COLO668 (cell line): Measurements from ENCODE around the gene OPRD1.
"Not testable (repeated sequence)": the region's sequence is repeated elsewhere in the genome, so short reads cannot be mapped to it uniquely, and the experiment has no call there.

Source experiments
- DNase-seq: peaks from one replicate; lab custom pipeline; 2025; ENCODE audit not compliant: unreplicated experiment; lab: John Stamatoyannopoulos, UW

OPRD1 gene

DNA sequence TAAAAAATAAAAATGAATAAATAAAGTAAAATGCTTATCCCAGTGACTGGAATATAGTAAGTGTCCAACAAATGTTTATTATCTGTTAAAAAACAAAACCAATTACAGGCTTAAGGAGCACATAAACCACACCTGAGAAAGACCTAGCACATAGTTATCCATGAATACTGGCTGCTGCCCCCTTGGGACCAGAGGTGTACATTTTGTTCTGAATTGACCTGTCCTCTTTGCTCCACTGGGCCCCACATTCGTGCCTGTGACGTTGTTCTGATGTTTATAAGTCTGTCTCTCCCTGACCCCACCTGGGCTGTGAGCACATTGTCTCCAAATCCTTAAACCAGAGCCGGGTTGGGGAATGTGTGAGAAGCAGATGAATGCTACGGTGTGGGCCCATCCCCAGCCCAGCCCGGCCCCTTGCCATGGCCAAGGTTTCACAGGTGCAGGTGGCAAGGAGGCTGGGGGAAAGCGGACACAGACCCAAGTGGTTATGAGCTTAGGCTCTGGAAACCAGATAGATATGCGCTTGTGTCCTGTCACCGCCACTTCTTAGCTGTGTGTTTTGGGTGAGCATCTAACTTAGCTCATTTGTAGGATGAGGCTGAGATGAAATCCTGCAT is 29.1 kb downstream of the OPRD1 start:
- no peak for DNase-seq

DNA sequence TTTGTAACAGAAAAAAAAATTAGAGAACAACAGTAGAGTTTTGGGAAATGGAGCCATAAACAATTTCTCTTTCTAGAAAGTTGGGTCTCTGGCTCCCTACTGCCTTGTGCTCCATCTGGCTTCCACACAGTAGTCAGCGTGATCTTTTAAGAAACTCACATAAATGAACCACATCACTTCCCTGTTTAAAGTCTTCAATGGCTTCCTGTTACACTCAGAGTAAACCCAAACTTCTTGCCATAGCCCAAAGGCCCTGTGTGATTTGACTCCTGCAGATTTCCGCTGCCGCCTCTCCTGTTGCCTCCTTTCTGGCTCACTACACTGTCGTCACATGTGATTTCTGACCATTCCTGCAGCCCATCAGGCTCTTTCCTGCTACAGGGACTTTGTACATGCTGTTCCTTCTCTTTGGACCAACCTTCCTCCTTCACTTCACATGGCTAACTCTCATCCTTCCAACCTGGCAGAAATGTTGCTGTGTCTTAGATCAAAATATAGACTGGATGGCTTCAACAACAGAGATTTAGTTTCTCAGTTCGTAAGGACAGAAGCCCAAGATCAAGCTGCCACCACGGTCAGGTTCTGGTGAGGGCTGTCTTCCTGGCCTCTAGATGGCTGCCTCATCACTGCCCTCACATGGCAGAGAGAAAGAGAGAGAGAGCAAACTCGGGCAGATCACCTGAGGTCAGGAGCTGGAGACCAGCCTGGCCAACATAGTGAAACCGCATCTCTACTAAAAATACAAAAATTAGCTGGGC is 34.0 kb downstream of the OPRD1 start:
- DNase-seq, result peak; percentile 38

DNA sequence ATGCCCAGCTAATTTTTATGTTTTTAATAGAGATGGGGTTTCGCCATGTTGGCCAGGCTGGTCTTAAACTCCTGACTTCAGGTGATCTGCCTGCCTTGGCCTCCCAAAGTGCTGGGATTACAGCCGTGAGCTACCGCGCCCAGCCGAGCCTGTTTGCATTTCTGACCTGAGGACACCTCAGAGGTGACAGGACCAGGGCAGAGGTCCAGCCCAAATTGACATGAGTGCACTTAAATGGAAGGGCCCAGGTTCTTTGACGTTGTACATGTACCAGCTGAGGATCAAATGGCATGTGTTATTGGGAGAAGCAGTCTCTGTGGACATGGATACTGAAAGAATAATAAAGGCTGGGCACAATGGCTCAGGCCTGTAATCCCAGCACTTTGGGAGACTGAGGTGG is 35.2 kb downstream of the OPRD1 start:
- not testable (repeated sequence) for DNase-seq

GRCh38 chr1:28848416-28848815 is 36.4 kb downstream of the OPRD1 start:
- DNase-seq, result no peak

DNA sequence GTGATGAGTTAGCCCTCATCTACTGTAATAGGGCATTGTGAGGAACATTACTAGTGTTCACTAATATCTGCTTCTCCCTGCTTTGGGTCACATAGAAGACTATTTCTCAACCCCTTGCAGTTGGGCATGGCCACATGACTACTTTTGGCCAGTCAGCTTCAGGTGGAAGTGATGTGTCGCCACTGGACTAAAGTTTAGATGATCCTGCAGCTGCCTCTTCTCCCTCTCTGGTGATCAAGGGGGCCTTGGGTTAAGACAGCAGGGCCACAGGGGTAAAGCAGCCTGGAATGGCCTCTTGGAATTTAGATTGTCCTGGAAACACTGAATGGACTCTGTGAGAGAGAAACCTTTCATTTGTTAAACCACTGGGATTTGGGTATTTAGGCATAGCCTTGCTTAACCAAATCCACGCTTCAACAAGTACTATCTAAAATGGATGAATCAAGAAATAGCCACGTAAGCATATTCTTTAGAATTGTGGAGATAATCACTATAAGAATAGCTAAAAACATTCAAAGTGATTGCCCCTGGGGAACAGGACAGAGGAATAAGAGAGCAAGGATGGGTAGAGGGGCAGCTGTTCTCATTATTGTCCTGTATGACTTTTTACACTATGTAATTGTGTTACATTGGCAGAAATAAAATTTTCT is 41.2 kb downstream of the OPRD1 start:
- DNase-seq, result no peak

DNA sequence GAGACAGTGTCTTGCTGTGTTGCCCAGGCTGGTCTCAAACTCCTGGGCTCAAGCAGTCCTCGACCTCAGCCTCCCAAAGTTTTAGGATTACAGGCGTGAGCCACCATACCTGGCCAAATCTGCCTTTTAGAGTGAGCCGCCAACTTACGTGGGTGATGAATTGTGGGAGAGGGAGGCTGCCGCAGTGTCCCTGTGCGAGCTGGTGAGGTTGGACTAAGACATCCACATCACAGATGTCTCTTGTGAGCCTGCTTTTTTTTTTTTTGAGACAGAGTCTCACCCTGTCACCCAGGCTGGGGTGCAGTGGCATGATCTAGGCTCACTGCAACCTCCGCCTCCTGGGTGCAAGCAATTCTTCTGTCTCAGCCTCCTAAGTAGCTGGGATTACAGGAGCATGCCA is 42.4 kb downstream of the OPRD1 start:
- DNase-seq, result not testable (repeated sequence)

DNA sequence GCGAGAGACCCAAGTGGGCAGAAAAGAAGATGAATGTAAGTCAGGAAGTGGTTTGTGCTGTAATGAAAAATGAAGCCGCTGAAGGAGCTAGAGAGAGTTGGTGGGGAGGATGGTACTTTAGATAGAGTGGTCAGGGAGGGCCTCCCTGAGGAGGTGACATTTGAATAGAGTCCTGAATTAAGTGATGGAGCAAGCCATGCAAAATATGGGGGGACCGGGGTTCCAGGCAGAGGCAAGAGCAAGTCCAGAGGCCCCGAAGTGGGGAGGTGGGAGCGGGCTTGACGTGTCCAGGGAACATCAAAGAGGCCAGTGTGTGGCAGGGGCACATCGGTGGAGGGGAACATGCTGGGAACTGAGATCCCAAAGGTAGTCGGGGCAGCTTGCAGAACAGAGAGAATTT is 43.1 kb downstream of the OPRD1 start:
- DNase-seq, result no peak

DNA sequence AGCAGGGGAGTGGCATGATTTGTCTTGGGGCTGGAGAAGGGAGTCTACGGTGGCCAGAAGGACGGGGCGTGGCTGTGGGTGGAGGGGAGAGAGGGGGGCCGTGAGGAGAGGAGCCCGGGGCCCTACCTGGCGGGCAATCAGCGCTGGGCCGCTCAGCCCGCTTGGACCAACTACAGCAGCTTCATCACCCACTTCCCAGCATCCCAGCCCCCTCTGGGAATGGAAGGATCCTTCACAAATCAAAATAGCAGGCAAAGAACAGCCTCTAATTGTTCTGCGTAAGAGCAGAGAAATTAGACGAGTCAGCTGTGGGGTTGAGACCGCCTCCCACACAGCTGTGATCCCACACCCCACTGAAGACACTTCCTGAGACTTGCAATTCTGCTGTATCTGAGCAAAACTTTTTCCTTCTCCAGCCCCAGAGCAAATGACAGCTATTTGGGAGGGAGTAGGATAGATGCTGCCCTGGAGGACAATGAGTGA is 43.5 kb downstream of the OPRD1 start:
- DNase-seq, result no peak

DNA sequence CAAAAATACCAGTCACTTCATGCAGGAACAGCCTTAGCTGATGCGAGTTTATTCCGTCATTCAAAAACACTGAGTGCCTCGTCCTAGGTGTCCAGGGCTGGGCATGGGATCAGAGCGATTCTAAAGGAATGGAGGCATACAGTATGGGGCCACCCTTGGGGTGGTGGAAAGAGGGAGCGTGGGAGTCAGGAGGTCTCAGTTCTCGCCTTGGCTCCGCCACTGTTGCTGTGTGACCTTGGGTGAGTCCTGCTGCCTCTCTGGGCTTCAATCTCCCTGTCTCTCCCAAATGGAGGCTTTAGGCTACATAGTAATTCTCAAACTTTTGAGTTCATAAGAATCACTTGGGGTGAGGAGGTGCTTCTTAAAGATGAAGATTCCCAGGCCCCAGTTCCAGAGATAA is 44.0 kb downstream of the OPRD1 start:
- DNase-seq, result no peak

DNA sequence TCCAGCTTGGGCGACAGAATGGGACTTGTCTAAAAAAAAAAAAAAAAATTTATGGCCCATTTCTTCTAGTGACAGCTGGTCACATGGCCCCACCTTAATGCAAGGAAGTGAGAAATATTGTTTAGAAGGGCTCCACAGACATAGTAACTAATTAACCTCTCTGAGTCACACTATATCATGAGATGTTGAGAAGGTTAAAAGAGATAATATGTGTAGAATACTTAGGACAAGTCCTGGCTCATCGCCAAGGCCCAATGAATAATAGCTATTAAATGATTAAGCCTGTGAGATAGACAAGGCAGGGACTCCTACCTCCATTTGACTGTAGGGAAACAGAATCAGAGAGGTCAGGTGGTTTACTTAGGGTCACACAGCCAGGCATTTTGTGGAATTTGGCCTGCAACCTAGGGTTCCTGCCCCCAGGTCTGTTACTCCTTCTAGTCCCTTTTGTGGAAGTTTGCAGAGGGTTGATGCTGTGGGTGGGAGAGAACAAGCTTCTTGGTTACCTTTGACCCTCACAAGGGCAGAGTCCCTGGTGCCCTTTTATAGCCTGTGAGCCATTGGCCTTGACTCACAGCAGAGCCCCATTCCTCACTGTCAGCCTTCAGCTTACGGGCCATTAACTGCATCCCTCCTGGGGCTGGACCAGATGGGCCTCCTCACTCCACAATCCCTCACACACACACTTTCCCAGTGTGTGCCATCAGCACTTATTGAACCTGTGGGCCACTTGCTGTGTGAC is 48.5 kb downstream of the OPRD1 start:
- DNase-seq, result peak; percentile 94

GRCh38 chr1:28862571-28863403 is 50.8 kb downstream of the OPRD1 start:
- no peak for DNase-seq

DNA sequence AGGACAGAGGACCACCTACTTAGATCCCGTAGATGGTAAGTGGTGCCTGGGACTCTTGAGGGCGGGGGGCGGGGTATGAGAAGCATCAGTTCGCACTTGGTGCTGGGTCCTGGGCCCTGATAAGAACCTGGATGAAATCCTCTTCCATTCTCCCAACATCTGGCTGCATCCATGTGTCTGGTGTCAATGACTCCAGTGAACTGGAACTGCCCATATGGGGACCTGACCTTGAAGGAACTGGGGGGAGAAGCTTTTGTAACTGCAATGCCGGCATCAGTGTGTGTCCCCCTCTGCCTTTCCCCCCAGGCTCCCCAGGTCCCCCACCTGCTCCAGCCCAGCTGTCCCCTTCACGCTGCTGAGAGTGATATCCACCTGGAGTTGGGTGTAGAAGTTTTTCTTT is 52.7 kb downstream of the OPRD1 start:
- DNase-seq, result no peak

DNA sequence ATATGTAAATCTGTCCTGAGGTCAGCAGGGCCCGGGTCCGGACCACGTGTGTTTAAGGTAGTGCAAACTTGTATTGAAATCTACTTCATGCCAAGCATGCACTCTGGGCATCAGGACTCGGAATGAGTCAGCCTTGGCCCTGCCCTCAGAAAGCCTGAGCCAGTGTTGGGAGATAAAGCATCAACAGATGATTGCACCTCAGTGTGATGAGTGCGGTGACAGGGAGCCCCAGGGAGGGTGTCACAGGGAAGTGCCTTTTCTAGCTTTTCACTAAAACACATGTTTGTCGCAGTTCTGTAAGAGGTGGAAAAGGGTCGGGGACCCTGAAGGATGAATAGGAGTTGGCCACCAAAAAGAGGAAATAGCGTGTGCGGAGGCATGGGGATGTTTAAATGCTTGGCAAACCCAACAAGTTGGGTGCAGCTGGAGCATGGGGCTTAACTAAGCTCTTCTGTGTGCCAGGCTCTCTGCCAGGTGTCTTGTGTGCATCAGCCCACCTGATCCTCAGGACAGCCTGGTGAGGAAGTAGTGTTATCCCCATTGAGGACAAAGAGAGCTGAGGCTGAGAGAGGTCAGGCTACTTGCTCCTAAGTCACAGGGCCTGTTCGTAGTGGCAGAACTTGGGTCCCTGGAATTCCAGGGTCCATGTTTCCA is 54.2 kb downstream of the OPRD1 start:
- DNase-seq, result no peak

GRCh38 chr1:28867850-28868249 is 55.9 kb downstream of the OPRD1 start:
- DNase-seq, result no peak

DNA sequence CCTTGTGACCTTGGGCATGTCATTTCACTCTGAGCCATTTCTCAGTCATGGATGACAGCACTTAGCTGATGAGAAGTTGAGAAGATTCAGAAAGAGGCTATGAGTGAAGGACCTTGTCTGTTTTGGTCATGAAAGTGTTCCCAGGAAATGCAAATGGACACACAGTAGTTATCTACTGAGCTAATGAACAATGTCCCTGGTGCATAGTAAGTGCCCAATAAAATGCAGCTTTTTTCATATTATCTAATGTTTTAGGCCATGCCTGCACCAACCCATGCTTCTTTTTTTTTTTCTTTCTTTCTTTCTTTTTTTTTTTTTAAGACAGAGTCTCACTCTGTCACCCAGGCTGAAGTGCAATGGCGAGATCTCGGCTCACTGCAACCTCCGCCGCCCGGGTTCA is 58.0 kb downstream of the OPRD1 start:
- no peak for DNase-seq

DNA sequence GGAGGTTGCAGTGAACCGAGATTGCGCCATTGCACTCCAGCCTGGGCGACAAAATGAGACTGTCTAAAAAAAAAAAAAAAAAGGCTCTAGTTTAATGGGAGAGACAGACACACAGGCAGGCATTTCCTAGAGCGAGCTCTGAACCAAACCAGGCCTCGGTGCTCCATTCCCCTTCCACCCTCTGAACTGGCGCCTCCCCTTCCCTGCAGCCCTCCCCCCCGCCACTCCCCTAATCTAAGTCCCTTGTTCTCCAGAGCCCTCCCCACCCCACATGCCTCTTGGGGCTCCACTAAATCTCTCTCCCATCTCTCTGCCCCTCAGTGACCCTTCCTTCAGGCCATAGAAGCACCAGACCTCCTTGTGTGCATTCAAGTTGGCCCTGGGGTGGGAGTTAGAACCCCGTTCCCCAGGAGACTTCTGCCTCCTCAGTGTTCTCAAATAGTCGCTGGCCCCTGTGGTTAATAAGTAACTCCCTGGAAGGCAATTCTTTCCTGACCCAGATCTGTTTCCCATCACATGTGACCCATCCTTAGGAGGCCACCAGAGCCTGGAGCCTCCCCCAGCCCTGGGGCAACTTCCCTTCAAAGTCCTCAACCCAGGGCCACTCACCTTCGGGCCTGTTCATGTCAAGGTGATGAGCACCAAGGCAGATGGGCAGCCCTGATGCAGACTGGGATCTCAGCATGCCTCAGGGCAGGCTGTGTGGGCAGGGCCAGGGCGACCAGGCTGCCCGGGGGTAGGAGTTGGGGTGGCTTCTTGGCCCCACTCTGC is 59.8 kb downstream of the OPRD1 start:
- DNase-seq, result peak; percentile 75

- not testable (repeated sequence) for DNase-seq
Measured at GRCh38 chr1:28875134-28875533, 63.2 kb downstream of the OPRD1 start.

DNA sequence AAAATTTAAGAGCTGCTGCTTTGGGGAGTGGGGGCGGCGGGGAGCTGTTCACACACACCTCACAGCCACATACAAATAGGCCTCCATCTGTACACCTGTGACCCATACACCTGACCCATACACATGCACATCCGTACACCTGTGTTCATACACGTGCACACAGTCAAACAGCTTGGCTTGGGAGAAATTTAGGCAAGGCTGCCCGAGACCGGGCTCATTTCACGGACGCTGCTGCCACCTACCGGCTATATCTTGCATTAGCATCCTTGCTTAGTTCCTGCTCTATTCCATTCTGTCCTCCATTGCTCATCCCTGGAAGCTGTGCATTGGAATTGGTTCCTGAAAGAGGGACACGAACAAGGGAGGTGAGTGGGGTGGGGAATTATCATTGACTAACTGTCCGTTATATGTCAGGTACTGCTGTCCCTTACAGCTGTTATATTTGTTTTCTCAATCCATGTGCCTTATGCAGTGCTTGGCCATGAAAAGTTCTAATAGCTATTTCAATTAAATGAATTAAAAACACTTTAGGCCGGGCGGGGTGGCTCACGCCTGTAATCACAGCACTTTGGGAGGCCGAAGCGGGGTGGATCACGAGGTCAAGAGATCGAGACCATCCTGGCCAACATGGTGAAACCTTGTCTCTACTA is 65.3 kb downstream of the OPRD1 start:
- peak; percentile 94 for DNase-seq

DNA sequence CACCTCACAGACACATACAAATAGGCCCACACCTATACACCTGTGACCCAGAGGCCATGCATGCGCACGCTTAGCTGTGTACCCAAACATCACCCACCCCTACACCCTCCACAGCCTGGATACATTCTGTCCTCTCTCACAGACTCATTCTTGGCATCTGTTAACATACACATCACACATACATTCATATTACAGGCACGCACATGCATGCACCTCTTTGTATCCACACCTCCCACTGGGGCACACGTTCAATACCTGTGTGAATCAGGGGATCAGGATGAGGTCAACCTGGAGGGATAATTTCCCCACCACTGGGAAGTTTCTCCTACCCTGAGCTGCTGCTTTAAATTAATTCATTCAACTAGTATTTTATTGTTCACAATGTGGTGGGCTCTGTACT is 66.8 kb downstream of the OPRD1 start:
- DNase-seq, result no peak
